22Rv1 (cell line): Measurements from ENCODE around the gene SLC29A3.

ENCODE experiments used
- H3K27ac ChIP-seq: fragments of 450-650 bp; 2 replicates; pipeline ENCODE4 v1.5.1; 2017
- ZFX ChIP-seq: fragments of 450-650 bp; IDR thresholded peaks from 2 replicates; pipeline ENCODE4 v1.6.1; 2017; ENCODE audit warnings: antibody characterized with exemption, borderline replicate concordance
- TF ChIP-seq, protein P1 (sequence below): fragments of 450-650 bp; IDR thresholded peaks from 2 replicates; pipeline ENCODE4 v1.5.1; 2017; ENCODE audit warnings: mild to moderate bottlenecking

Gene SLC29A3

DNA sequence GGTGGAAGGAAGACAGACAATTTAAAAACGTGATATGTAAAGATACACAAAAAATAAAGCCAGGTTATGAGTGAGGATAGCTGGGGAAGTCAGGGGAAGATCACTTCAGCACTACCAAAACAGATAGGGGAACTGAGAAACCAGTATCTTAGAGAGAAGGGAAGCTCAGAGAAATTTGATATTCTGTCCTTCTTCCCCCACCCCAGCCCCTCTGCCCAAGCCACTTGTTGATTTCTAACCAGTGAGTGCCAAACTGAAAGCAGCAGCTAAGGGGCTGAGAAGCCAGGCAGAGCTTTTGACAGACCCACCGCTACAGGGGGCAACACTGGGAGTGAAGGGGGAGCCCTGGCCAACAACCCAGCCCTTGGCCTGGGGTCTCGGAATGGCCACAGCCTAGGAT is 9.1 kb upstream of the SLC29A3 start:
- no peak overlapping the region for H3K27ac ChIP-seq

DNA sequence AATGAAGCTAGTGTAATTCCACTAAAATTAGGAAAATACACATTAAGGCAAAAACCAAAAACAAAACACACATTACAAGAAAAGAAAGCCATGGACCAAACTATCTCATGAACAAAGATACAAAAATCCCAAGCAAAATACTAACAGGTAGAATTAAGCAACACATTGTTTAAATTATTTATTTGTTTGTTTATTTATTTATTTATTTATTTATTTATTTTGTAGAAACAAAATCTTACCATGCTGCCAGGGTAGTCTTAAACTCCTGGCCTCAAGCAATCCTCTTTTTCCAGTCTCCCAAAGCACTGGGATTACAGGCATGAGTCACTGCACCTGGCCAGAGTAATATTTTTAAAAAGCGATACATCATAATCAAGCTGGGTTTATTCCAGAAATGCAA is 6.8 kb upstream of the SLC29A3 start:
- no peak overlapping the region for H3K27ac ChIP-seq
- TF ChIP-seq, protein P1, sequence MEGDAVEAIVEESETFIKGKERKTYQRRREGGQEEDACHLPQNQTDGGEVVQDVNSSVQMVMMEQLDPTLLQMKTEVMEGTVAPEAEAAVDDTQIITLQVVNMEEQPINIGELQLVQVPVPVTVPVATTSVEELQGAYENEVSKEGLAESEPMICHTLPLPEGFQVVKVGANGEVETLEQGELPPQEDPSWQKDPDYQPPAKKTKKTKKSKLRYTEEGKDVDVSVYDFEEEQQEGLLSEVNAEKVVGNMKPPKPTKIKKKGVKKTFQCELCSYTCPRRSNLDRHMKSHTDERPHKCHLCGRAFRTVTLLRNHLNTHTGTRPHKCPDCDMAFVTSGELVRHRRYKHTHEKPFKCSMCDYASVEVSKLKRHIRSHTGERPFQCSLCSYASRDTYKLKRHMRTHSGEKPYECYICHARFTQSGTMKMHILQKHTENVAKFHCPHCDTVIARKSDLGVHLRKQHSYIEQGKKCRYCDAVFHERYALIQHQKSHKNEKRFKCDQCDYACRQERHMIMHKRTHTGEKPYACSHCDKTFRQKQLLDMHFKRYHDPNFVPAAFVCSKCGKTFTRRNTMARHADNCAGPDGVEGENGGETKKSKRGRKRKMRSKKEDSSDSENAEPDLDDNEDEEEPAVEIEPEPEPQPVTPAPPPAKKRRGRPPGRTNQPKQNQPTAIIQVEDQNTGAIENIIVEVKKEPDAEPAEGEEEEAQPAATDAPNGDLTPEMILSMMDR = no peak
- no peak for TF ChIP-seq ZFX

More for the DNA sequence above, 9.1 kb upstream of the SLC29A3 start:
- TF ChIP-seq ZFX = no peak
- TF ChIP-seq, protein P1 = no peak

DNA sequence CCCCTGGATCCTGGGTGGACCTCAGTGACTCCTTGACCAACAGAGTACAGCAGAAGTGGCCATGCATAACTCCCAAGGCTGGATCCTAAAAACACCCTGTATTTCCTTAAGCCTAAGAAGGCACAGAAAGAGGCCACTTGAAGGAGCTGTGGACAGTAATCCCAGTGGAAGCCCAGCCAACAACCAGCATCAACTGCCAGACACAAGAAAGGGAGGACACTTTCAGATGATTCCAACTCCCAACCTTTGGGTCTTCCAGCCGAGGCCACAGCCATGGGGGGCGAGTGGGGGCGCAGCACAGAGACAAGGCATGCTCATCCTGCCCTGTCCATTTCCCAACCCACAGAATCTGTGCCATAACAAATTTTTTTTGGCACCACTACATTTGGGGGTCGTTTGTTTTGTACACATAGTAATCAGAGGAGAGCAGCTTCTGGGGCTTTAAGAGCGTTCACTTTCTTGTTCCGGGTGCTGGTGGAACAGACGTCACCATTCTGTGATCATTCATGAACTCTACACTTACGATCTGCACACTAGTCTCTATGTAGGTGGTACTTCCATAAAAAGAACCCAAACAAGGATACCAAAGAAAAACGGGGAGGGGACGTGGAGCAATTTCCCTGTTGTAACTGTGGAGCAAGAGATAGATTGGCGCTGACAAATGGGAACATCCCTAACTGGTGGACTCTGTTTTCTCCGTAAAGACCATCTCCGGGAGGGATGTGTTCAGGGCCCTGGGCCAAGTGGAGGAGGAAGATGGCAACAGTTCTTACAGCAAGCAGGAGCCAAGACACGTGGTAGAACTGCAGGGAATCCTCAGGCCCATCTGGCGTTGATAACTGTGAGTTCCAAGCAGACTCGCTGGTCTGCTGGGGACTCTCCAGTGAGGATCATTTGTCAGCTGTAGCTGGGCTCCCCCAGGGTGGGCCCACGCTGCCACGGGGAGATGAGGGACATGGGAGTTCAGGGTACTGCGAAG is 6.0 kb upstream of the SLC29A3 start:
- no peak for TF ChIP-seq ZFX
- TF ChIP-seq, protein P1 = no peak
- no peak overlapping the region for H3K27ac ChIP-seq

DNA sequence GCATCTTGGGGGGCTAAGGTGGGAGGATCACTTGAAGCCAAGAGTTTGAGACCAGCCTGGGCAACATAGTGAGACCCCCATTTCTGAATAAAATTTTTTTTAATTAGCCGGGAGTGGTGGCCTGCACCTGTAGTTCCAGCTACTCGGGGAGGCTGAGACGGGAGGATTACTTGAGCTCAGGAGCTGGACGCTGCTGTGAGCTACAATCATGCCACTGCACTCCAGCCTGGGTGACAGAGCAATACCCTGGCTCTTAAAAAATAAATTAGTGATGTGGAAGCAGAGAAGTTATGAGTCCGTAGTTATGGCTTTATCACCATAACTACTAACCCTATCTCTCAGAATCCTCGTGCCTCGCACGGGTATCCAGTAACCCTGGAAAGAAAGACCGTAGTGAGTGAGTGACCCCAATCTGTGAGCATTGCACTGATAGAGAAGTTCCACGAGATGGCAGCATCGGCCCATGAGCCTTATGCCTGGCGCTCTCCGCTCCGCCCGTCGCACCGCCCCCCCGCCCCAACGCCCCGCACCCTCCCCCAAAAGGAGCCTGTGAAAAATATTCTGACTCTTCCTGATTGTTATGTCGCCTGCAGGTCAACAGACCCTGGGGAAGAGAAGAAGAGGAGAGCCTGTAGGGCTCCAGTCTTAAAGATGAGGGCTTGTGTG is 4.9 kb upstream of the SLC29A3 start:
- H3K27ac ChIP-seq = no peak overlapping the region
- TF ChIP-seq, protein P1 = peak; percentile 90
- no peak for TF ChIP-seq ZFX

DNA sequence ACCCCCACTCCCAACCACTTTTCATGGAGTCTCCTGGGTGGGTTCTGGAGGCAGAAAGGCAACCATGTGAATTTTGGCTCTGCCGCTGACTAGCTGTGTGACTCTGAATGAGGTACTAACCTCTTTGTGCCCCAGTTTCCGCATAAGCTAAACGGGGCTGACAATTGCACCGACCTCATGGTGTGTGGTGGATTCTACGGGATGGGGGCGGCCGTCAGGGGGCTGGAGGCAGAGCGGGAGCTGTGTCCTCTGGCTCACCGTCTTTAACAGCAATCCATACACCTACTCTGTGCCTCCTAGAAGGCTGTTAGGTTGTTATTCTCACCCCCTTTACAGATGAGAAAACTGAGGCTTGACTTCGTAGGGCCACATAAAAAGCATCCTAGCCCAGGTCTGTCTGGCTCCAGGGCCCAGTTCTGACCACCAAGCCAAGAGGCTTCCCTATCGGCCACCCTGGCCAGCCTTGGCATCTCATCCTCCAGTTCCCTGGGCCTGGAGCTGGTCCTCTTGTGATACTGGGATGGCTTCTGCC is 4.3 kb upstream of the SLC29A3 start:
- no peak overlapping the region for H3K27ac ChIP-seq
- TF ChIP-seq, protein P1 = no peak
- TF ChIP-seq ZFX = no peak

DNA sequence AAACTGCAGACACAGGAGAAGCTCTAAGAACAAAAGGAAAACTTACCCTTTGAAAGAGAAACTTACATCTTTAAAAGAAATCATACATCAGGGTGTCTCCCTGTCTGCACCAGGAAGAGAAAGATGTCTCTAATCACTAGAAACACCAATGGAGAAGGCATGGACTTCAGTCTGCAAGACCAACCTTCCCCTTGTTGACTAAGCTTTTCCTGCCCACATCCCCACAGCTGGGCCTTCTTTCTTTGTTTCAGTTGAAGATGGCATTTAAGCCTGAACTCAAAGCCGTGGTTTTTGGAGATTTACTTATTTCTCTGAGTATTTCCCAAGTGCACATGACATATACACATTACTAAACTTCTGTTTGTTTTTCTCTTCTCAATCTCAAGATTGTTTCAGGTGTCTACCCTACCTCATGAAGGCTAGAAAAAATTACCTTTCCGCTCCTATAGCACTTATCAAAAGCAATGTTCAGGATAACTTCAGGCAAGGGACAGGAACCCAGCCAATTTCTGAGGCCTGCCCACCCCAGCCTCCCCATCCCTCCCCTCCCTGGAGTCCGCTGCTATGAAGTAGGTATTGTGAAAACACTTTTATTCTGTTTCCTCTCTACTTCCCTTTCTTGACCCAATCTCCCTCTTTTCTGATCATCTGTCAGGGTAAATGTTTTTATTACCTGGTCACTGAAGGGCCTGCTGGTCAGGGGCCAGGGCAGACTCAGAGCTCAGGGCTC is 2.8 kb upstream of the SLC29A3 start:
- TF ChIP-seq ZFX = no peak
- TF ChIP-seq, protein P1 = no peak
- H3K27ac ChIP-seq = no peak overlapping the region
